Psoas muscle (tissue), 8 donors: Measurements from ENCODE around the gene RDH5. TPM values are rescaled to one million over a fixed set of nuclear protein-coding genes. Genes with fewer than 3 reads are reported as not detected.

Source experiments
- ATAC-seq, 4 donors: fragments of 200-7000 bp; cut with Tn5 transposase; one replicate each; pipeline ENCODE4 v1.9.1; 2020; ENCODE audit warnings: moderate library complexity in 3 of 4, mild to moderate bottlenecking in 2 of 4
- DNase-seq, 2 donors: peaks; one replicate each; pipeline ENCODE4 v3.0.0-alpha.2; 2020
- H3K27ac ChIP-seq: fragments of 200-600 bp; one replicate; pipeline ENCODE4 v1.8.0; 2022
- H3K27me3 ChIP-seq, 3 donors: fragments of 200-600 bp in 1 of 3; one replicate each; pipeline versions ENCODE4 v1.6.1 to v1.8.0; 2013 to 2022; ENCODE audit warnings: low read length in 2 of 3, mild to moderate bottlenecking in 2 of 3, moderate library complexity in 1 of 3; ENCODE audit not compliant: insufficient read depth in 3 of 3
- H3K36me3 ChIP-seq, 2 donors: fragments of 200-600 bp in 1 of 2; one replicate each; pipeline versions ENCODE4 v1.6.1 to v1.8.0; 2013 to 2022; ENCODE audit warnings: low read depth in 1 of 2, mild to moderate bottlenecking in 1 of 2, moderate library complexity in 1 of 2; ENCODE audit not compliant: insufficient read depth in 1 of 2
- H3K4me1 ChIP-seq: fragments of 200-600 bp; one replicate; pipeline ENCODE4 v1.8.0; 2022
- H3K4me3 ChIP-seq: fragments of 200-600 bp; one replicate; pipeline ENCODE4 v1.8.0; 2022; ENCODE audit warnings: mild to moderate bottlenecking
- H3K9me3 ChIP-seq: fragments of 200-600 bp; one replicate; pipeline ENCODE4 v1.8.0; 2022
- WGBS, 3 donors: extraction: QIAGEN DNeasy Blood & Tissue Kit; methylation state at CpG; one replicate each; pipeline versions ENCODE4 v1.1.6 to v1.1.7; 2013; 5-methylcytosine and 5-hydroxymethylcytosine counted together
- intact Hi-C, 2 donors: fragments of 100-400 bp; cut with DNase I; formaldehyde crosslinking; loops; one replicate each; pipeline versions ENCODE4 v1.11.0 to v1.14.2; 2022
- polyA plus RNA-seq, 3 donors: library from polyadenylated mRNA; stranded (reverse); fragments of 200-250 nt; gene quantifications; one replicate each; pipeline ENCODE4 v1.2.3, GENCODE V29; 2013
- total RNA-seq, 4 donors: library from RNA; stranded (reverse); fragmentation: NEBNext Ultra II Directional in 2 of 4; extraction: Animal tissue kit (Norgen Biotek cat#: 25700) in 2 of 4; gene quantifications; one replicate each; pipeline versions ENCODE4 v1.2.1 to v1.2.4, GENCODE V29; 2021 to 2023
- TF ChIP-seq, protein P1 (sequence below): fragments of 200-600 bp; IDR thresholded peaks from one replicate; pipeline ENCODE4 v1.8.0; 2022; ENCODE audit warnings: antibody characterized with exemption
- donor health status: healthy with polysubstance abuse.
- donor health status: DM: no; HTN: no; CAD: no; lungs with moderate emphysema.
- donor health status: Bipolar disorder and iron deficiency.
- donor health status: healthy.
- donor health status: DM: yes; HTN: yes; CAD: no.
- donor health status: DM: no; HTN: no; CAD: no.
- donor health status: DM: no; HTN: no; CAD: no.
- donor health status: DM: yes; HTN: yes; CAD: no.

The RDH5 gene
- total and polyA plus RNA-seq, 7 donors = 7.0 to 25.4 (median 11.9) TPM

DNA sequence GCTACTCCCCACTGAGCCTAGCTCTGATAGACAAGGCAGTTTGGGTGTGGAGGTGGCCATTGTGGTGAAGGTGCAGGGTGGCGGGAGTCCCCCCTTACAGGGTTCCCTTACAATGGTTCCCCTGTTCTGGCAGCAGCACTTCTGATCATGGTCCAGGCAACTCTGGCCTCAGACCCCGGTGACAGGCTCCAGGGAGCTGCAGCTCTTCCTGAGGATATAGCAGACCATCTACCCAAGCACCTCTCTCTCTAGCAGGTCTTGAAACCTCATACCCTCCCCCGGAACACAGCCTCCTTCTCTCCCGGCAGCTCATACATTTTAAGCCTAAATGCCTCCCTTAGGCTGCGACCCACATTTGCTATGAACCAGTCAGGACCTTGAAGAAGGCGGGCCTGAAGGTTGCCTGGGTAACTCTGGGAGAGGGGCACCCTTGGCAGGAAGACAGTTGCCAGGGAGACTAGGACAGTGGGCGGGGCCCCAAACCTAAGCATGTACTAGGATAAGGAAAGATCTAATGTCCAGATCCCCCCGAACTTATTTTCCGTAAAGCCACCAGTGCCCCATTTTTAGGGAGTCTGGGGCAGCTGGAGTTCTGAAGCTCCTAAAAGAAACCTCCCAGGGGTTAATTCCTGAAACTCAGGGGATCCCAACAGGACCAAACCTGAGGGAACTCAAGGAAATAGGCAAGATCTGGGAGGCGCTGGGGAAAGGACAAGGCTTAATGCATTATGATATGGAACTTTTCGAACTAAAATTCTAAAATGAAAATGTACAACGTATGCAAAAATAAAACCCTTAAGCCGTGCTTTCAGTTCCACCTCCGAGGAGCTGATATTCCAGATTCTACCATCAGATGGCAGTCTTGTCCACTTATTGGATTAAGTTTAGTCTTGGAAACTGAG, 18.2 kb downstream of the RDH5 start:
- Histone ChIP-seq H3K4me3 (peak overlapping the region; percentile 64), H3K27me3 (no peaks in the 10 kb centered on the region), H3K4me1 (no peaks in the 10 kb centered on the region), H3K27ac (no peak overlapping the region), H3K9me3 (no peaks in the 10 kb centered on the region), H3K36me3 (no peaks in the 10 kb centered on the region)
- DNase-seq = peak; percentile 72 to 77
- ATAC-seq = peak; percentile 49 to 83 (median 70)
- TF ChIP-seq, protein P1, sequence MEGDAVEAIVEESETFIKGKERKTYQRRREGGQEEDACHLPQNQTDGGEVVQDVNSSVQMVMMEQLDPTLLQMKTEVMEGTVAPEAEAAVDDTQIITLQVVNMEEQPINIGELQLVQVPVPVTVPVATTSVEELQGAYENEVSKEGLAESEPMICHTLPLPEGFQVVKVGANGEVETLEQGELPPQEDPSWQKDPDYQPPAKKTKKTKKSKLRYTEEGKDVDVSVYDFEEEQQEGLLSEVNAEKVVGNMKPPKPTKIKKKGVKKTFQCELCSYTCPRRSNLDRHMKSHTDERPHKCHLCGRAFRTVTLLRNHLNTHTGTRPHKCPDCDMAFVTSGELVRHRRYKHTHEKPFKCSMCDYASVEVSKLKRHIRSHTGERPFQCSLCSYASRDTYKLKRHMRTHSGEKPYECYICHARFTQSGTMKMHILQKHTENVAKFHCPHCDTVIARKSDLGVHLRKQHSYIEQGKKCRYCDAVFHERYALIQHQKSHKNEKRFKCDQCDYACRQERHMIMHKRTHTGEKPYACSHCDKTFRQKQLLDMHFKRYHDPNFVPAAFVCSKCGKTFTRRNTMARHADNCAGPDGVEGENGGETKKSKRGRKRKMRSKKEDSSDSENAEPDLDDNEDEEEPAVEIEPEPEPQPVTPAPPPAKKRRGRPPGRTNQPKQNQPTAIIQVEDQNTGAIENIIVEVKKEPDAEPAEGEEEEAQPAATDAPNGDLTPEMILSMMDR = peak; percentile 93
- WGBS, 3 donors = 2 to 4% (median 2%) methylated on average over 14 of the region's 14 CpGs
- intact Hi-C loops = loop anchor here (2.0 to 5.0 kb wide), 3 partner anchors 60 to 289 kb away; no protein-coding TSS in a partner anchor

- H3K4me3 ChIP-seq = peak overlapping the region; percentile 64
- TF ChIP-seq, protein P1 = no peak
- no peaks in the 10 kb centered on the region for H3K36me3 ChIP-seq
- no peak for DNase-seq
- peaks cover 4% of the 10 kb centered on the region for H3K4me1 ChIP-seq
- no peak for ATAC-seq
- intact Hi-C loops = loop anchor here (2.0 to 5.0 kb wide), 3 partner anchors 60 to 288 kb away; no protein-coding TSS in a partner anchor
- peaks cover 0 to 4% (median 0%) of the 10 kb centered on the region in 3 donors for H3K27me3 ChIP-seq
- no peaks in the 10 kb centered on the region for H3K9me3 ChIP-seq
- no peak overlapping the region for H3K27ac ChIP-seq
- 76 to 87% (median 78%) methylated on average over 2 of the region's 2 CpGs for WGBS, 3 donors
Observed at GRCh38 chr12:55739025-55739378, 18.8 kb downstream of the RDH5 start.

- peak overlapping the region; percentile 67 for H3K4me3 ChIP-seq
- H3K27me3 ChIP-seq = peaks cover 0 to 8% (median 3%) of the 10 kb centered on the region in 3 donors
- intact Hi-C loops = no loop called here
- ATAC-seq = no peak
- peaks cover 19% of the 10 kb centered on the region for H3K4me1 ChIP-seq
- WGBS, 3 donors = 12 to 44% (median 32%) methylated on average over 2 to 3 of the region's 3 CpGs
- no peaks in the 10 kb centered on the region for H3K36me3 ChIP-seq
- no peak overlapping the region for H3K27ac ChIP-seq
- DNase-seq = no peak
- no peaks in the 10 kb centered on the region for H3K9me3 ChIP-seq
- TF ChIP-seq, protein P1 = no peak
Observed at GRCh38 chr12:55741931-55742680, 21.9 kb downstream of the RDH5 start.

DNA sequence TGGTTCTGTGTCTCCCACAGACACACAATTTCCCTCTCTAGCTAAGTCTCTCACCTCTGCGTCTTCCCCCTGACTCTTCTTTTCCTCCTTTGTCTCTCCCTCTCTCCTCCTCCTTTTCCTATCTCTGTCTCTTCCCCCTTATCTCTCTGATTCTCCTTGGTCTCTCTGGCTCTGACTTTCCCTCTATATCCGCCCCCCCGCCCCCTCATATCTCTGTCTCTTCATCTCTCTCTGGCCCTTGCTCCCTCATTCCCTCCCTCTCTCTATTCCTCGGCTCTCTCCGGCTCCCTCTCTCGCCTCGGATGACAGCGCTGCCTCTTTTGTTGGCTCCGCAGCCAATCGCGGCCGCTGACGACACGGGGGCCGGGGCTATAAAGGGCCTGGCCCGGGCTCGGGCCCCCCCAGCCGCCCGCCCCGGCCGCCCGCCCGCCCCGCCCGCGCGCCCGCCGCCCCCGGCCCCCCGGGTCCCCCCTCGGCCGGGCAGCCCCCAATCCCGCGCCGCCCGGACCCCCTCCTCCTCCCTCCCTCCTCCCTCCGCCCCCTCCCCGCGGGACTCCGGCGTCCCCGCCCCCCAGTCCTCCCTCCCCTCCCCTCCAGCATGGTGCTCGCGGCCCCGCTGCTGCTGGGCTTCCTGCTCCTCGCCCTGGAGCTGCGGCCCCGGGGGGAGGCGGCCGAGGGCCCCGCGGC, 22.7 kb downstream of the RDH5 start, which contains the start of gene GDF11:
TSS of gene GDF11 (plus strand) at position 404 of the 687 bp plus-strand sequence. CDS start at position 599, 195 bp downstream.
- ATAC-seq (peak; percentile 40 to 60 (median 48)), DNase-seq (peak; percentile 77 to 85)
- TF ChIP-seq, protein P1 = no peak
- peak within 1 kb of the TSS; percentile 67 for H3K4me3 ChIP-seq
- intact Hi-C loops = no loop called here
- peaks cover 0 to 8% (median 3%) of the 10 kb centered on the region in 3 donors for H3K27me3 ChIP-seq
- no peak within 1 kb of the TSS for H3K27ac ChIP-seq
- peaks cover 19% of the 10 kb centered on the region for H3K4me1 ChIP-seq
- H3K9me3 ChIP-seq = no peaks in the 10 kb centered on the region
- 0 to 2% (median 1%) methylated on average over 24 to 47 of the region's 53 CpGs for WGBS, 3 donors
- no peaks in the 10 kb centered on the region for H3K36me3 ChIP-seq
